HUDEP-2 (cell line): ENCODE data around the gene RGS3.

Experiments
- DNase-seq, 76 experiments: peaks; one replicate each; lab custom pipeline; 2025; ENCODE audit not compliant: unreplicated experiment in 76 of 76; lab: John Stamatoyannopoulos, UW

The RGS3 gene

DNA sequence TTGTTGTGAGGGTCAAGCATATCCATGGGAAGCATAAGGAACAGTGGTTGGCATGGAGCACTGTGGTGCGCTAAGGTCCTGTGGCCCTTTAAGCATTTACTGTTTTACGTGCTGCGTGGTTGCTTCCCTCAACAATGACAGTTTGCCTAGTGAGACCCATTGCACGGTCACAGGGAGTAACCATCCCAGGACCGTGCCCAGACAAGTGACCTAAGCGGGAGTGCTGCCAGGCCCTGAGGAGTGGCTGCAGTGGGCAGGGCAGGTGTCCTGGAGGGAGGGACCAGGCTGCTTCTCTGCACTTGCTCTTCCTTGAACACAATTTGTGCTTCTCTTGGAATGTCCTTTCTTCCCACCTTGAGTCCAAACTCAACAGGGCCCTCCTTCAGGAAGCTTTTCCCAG lies 64.6 kb downstream of the RGS3 start:
- no peak for DNase-seq

DNA sequence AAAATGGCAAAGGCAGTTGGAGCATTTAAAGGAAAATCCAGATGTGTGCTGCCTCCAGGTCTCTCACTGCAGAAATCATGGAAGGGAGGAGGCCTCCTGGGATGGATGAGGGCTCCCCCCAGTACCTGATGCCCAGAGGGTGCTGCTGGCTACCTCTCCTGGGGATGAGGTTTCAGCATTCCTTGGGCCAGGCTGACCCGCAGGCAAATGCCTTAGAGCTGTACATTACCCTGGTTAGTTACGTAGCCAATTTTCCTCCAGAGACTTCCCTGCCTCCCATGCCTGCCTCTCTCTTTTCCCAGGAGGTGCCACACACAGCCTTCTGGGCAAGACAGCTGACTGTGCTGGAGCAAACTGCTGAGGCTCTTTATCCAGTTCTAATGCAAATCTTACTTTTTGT lies 65.3 kb downstream of the RGS3 start:
- DNase-seq: no peak

GRCh38 chr9:113529336-113530009 lies 65.9 kb downstream of the RGS3 start:
- DNase-seq: no peak

DNA sequence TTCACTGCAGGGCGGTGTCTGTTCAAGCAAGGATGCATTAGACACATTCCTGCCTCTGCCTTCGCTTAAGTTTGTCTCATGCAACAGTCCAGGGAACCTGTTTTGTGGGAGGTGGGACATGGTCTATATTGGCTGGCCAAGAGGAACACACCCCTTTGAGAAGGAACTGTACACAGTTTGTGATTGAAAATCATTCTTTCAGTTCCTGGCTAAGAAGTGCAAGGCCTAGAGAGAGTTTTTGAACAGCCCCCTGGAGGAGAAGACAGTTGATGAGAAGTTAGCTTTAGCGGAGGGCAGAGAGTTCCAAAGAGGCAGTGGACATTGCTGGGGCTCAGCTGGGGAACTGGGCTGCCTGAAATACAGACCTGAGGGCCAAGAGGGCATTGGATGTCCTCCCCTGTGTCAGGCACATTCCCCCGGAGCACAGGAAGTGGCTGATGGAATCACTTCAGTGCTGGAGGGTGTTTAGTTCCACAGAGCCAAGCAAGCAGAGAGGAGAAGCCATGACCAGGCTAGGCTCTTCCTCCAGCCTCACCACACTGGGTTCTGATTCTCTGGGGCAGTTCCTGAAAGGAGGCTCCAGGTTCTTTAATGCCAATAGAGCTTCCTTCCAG lies 66.6 kb downstream of the RGS3 start:
- DNase-seq: no peak

- no peak for DNase-seq
These were observed 67.4 kb downstream of the RGS3 start for GRCh38 chr9:113530942-113531341.

DNA sequence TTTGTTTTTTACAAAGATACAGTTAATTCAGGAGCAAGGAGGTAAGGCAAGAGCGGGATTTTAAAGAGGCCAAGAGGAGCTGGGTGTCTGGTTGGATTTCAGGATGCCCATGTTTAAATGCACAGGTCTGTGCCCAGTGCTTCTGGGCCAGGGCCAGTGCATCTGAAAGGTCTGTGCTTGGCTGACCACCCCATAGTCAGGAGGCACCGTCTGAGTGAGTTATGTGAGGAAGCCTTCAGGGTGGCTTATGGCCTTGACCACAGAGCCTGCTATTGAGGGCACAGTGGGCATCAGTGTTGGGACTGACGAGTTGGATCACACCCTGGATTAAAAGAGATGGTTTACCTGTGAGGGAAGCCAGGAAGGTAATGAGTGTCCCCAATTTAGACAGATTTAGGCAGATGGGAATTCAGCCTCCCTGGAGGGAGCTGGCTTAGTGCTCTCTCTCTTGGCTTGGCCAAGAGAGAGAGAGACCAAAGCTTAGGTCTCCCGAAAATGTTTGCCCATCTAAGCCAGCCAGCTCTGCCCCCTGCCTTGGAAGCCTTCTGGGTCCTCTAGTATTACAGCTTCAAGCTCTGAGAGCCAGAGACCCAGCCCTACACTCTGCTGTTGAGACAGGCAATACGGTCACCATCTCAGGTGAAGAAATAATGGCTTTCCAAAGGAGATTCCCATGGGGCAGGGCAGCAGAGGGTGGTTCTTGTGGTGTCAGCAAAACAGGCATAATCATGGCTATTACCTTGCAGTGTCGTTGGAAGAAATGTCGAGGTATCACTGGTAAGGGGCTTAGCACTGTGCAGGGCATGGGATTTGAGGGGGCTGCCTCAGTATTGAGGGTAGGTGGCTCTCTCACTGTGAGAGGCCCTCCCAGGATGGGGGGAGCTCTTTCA lies 68.6 kb downstream of the RGS3 start:
- no peak for DNase-seq

GRCh38 chr9:113532809-113533190 lies 69.3 kb downstream of the RGS3 start:
- DNase-seq: no peak

DNA sequence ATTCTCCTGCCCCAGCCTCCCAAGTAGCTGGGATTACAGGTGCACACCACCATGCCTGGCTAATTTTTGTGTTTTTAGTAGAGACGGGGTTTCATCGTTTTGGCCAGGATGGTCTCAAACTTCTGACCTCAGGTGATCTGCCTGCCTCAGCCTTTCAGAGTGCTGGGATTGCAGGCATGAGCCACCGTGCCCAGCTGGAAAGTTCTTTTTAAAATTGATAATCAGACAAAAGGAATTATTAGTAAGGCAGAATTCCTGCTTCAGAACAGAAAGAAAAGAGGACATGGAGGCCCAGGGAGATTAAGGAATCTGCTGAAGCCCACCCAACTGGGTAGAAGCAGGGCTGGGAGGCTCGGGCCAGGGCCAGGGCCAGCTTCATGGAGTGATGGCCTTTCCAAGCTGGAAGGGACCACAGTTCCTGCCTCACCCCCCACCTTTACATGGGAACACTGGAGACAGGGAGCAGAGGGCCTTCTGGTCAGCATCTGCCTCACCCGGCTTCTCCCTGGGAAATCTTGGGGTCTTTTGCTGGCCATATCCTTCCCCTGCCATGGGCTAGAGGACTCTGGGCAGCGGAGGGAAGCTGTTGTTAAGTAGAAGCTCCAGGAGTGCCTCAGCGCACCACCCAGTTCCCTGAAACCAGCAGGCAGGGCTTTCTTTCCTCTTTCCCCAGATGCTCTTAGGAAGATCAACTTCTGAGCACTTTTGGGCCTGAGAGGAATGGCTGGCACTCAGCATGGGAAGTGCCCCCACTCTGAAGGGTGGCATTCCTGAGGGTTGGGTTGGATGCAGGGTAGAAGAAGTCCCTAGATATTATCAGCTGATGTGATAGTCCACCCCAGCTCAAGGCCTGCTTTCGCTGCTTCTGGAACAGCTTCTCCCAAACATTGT lies 70.1 kb downstream of the RGS3 start:
- no peak for DNase-seq

DNA sequence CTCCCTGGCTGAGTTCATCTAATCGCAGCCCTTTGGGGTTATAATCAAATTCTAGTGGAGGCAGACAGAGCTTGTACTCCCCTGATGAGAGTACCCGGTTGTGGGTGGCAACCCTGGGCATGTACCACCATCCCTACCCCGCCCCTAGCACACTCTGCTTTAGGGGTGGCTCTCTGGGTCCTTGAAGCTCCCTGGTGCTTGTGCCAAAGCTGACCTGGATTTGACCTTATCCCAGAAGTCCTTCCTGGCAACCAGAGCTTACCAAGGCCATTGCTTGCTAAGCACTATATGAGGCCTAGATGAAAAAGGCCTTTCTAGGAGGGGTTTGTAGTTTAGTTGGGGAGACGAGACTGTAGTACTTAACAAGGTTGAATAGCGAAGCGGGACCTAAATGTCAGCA lies 72.2 kb downstream of the RGS3 start:
- DNase-seq: no peak

DNA sequence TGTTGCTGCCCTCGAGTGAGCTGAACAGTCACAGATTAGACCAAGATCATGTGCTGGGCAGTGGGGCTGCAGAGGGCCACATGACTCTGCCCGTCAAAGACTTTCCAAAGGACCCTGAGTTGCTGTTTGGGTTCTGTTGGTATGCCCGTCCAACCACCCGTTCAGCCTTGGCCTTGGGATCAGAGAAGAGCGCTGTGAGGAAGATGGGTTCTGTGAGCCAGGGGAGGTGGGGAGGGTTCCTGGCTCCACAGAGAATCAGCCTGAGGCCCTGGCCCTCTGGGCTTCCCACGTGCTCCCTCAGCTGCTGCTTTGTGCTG lies 72.6 kb downstream of the RGS3 start:
- no peak for DNase-seq

- no peak for DNase-seq
These were observed 73.1 kb downstream of the RGS3 start for GRCh38 chr9:113536483-113537228.

GRCh38 chr9:113537229-113537810 lies 73.8 kb downstream of the RGS3 start:
- DNase-seq: no peak

DNA sequence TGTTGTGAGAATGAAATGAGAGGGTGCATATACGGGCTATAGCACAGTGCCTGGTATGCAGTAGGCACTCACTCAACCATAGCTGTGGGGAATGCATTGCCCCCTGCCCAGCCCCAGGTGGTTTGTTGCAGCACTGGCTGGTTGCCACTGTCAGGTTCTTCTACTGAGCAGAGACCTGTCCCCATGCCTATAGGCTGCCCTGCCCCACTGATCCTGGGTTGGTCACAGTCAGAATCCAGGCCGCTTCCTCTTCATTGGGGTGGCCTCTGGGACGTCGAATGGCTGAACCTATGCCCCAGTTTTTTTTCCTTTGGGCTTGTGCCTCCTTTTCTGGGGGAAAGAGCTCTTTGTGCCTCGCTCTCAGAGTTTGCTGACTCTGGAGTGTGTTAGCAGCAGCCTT lies 74.6 kb downstream of the RGS3 start:
- DNase-seq: no peak

- DNase-seq: no peak
These were observed 75.3 kb downstream of the RGS3 start for GRCh38 chr9:113538701-113539430.

DNA sequence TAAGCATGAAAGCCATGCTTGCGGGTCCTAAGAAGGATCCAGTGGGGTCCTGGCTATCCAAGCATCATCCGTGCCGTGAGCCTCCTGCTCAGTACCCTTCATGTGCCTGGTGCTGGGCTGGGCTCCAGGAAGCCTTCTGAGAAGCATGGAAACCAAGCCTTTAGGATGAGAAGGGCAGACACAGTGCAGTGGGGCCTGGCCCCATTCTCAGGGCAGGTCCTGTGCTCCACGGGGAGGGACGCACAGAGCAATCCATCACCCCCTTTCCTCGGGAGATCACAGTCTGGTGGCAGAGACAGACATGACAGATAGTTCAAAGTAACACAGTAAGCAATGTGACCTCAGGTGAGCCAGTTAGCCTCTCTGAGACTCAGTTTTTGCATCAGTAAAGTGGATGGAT lies 76.9 kb downstream of the RGS3 start:
- no peak for DNase-seq

DNA sequence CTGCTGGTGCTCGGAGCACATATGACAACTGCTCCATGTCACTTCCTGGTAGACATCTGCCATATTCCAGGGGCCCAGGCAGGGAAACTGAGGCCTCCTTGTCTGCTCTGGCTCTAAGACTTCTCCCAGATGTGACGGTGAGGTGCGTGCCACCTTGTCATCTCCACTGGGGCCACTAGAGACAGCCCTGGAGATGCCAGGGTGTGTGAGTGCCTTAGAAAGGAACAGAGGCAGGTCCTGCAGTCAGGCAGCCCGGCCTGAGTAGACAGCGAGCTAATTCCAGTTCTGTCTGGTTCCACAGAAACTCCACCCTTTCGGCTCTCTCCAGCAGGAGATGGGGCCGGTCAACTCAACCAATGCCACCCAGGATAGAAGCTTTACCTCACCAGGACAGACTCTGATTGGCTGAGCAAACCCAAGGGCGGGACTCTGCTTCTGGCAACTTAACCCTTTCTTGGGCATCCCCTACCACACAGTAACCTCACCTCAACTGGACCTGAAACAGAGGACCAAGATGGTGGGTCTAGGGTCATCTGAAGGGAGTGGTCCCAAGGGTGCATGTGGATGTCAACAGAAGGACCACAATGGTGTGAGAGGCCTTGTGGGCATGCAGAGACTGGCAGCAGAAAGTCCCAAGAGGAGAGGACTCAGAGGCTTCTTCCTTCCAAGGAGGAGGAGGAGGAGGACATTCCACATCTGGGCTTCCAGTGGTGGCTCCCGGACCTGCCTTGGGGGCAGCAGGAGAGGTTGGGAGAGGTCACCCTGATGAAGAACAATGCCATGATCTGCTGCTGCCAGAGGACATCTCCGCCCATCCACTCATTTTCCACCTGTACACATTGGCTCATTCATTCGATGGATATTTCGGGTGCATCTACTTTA lies 77.7 kb downstream of the RGS3 start:
- peak in 75 of 76 experiments; percentile 22 to 91 (median 73) for DNase-seq

- peak in 4 of 76 experiments; percentile 5 to 47 (median 28) for DNase-seq
These were observed 78.5 kb downstream of the RGS3 start for GRCh38 chr9:113542006-113542405.

GRCh38 chr9:113542741-113543140 lies 79.2 kb downstream of the RGS3 start:
- DNase-seq: peak; percentile 46 to 94 (median 80)
